WTC11 (cell line): ENCODE results near the gene ANGPTL1. TPM values are rescaled to one million over a fixed set of nuclear protein-coding genes. Genes with fewer than 3 reads are reported as not detected.

Experiments
- ATAC-seq: fragments of 200-7000 bp; cut with Tn5 transposase; 2 replicates; pipeline ENCODE4 v1.10.0; 2021; ENCODE audit warnings: mild to moderate bottlenecking, moderate library complexity
- CTCF ChIA-PET: fragments of 300-600 bp; sonication (Branson Sonifier 250); formaldehyde crosslinking; loops from one replicate; lab custom pipeline; 2021; ENCODE audit warnings: antibody characterized with exemption; lab: Charles Lee
- POLR2A ChIA-PET: fragments of 350-600 bp; sonication (Branson Sonifier 250); formaldehyde crosslinking; loops from one replicate; lab custom pipeline; 2021; ENCODE audit warnings: antibody characterized with exemption; lab: Charles Lee
- DNase-seq: peaks from one replicate; pipeline ENCODE4 v3.0.0; 2021; ENCODE audit warnings: low spot score
- H3K27ac Mint-ChIP-seq: 2 replicates; pipeline ENCODE4 v1.8.0; 2021; ENCODE audit warnings: mixed read lengths
- H3K27me3 Mint-ChIP-seq: 2 replicates; pipeline ENCODE4 v1.8.0; 2021; ENCODE audit warnings: low read depth, mild to moderate bottlenecking, moderate library complexity, mixed read lengths
- H3K36me3 Mint-ChIP-seq: 2 replicates; pipeline ENCODE4 v1.8.0; 2021; ENCODE audit warnings: mixed read lengths
- H3K4me1 Mint-ChIP-seq: 2 replicates; pipeline ENCODE4 v1.8.0; 2022; ENCODE audit warnings: mixed read lengths
- H3K4me3 Mint-ChIP-seq: 2 replicates; pipeline ENCODE4 v1.8.0; 2021; ENCODE audit warnings: mild to moderate bottlenecking, moderate library complexity, mixed read lengths
- H3K9me3 Mint-ChIP-seq: 2 replicates; pipeline ENCODE4 v1.8.0; 2021; ENCODE audit warnings: mixed read lengths
- GABPB1 ChIP-seq: sonication (generic); formaldehyde crosslinking; IDR thresholded peaks from 2 replicates; pipeline ENCODE4 v1.8.1; 2023; ENCODE audit warnings: mild to moderate bottlenecking, missing genetic modification reagents
- OVOL2 ChIP-seq: fragments of 250-450 bp; sonication (Bioruptor Pico); IDR thresholded peaks from 2 replicates; pipeline ENCODE4 v1.9.0; 2021; ENCODE audit warnings: mild to moderate bottlenecking, borderline replicate concordance
- RELA ChIP-seq: sonication (generic); formaldehyde crosslinking; IDR thresholded peaks from 2 replicates; pipeline ENCODE4 v1.8.1; 2022; ENCODE audit warnings: missing genetic modification reagents, mild to moderate bottlenecking, borderline replicate concordance
- ZBTB43 ChIP-seq: sonication (generic); formaldehyde crosslinking; IDR thresholded peaks from 2 replicates; pipeline ENCODE4 v1.8.1; 2023; ENCODE audit warnings: mild to moderate bottlenecking, missing genetic modification reagents
- ZNF281 ChIP-seq: sonication (generic); formaldehyde crosslinking; IDR thresholded peaks from 2 replicates; pipeline ENCODE4 v1.8.0; 2023; ENCODE audit warnings: mild to moderate bottlenecking, missing genetic modification reagents
- ZNF423 ChIP-seq: fragments of 250-450 bp; sonication (Bioruptor Pico); IDR thresholded peaks from 2 replicates; pipeline ENCODE4 v2.1.2; 2022; ENCODE audit warnings: mild to moderate bottlenecking, moderate library complexity
- ZSCAN18 ChIP-seq: fragments of 250-450 bp; sonication (Bioruptor Pico); IDR thresholded peaks from 2 replicates; pipeline ENCODE4 v2.1.2; 2022; ENCODE audit warnings: mild to moderate bottlenecking, moderate library complexity
- total RNA-seq: library from RNA; stranded (reverse); gene quantifications from 3 replicates; pipeline ENCODE4 v1.2.3, GENCODE V29; 2021
- TF ChIP-seq, protein P1 (sequence below): sonication (generic); formaldehyde crosslinking; IDR thresholded peaks from 2 replicates; pipeline ENCODE4 v1.8.0; 2023; ENCODE audit warnings: missing genetic modification reagents, mild to moderate bottlenecking, borderline replicate concordance
- TF ChIP-seq, protein P2 (sequence below): fragments of 250-450 bp; sonication (Bioruptor Pico); IDR thresholded peaks from 2 replicates; pipeline ENCODE4 v1.9.0; 2021; ENCODE audit warnings: moderate library complexity, mild to moderate bottlenecking, inconsistent platforms, borderline replicate concordance
- TF ChIP-seq, protein P3 (sequence below): sonication (generic); formaldehyde crosslinking; IDR thresholded peaks from 2 replicates; pipeline ENCODE4 v1.8.1; 2022; ENCODE audit warnings: mild to moderate bottlenecking, missing genetic modification reagents, moderate library complexity, borderline replicate concordance
- TF ChIP-seq, protein P4 (sequence below): sonication (generic); formaldehyde crosslinking; IDR thresholded peaks from 2 replicates; pipeline ENCODE4 v1.8.1; 2022; ENCODE audit warnings: low read depth, missing genetic modification reagents, borderline replicate concordance

ANGPTL1 gene
- total RNA-seq, 1 experiment from 2014 or later = not detected

GRCh38 chr1:178916448-178917174 is 45.7 kb upstream of the ANGPTL1 start:
- no peaks in the 10 kb centered on the region for H3K27me3 Mint-ChIP-seq
- POLR2A ChIA-PET = no interaction called here
- peaks cover 2% of the 10 kb centered on the region; the same call in 1 of the 2 replicates for H3K4me1 Mint-ChIP-seq
- DNase-seq = no peak
- no peak for TF ChIP-seq ZNF281 (CRISPR knock-in tag)
- TF ChIP-seq OVOL2 (CRISPR knock-in tag) = no peak
- TF ChIP-seq, protein P1, sequence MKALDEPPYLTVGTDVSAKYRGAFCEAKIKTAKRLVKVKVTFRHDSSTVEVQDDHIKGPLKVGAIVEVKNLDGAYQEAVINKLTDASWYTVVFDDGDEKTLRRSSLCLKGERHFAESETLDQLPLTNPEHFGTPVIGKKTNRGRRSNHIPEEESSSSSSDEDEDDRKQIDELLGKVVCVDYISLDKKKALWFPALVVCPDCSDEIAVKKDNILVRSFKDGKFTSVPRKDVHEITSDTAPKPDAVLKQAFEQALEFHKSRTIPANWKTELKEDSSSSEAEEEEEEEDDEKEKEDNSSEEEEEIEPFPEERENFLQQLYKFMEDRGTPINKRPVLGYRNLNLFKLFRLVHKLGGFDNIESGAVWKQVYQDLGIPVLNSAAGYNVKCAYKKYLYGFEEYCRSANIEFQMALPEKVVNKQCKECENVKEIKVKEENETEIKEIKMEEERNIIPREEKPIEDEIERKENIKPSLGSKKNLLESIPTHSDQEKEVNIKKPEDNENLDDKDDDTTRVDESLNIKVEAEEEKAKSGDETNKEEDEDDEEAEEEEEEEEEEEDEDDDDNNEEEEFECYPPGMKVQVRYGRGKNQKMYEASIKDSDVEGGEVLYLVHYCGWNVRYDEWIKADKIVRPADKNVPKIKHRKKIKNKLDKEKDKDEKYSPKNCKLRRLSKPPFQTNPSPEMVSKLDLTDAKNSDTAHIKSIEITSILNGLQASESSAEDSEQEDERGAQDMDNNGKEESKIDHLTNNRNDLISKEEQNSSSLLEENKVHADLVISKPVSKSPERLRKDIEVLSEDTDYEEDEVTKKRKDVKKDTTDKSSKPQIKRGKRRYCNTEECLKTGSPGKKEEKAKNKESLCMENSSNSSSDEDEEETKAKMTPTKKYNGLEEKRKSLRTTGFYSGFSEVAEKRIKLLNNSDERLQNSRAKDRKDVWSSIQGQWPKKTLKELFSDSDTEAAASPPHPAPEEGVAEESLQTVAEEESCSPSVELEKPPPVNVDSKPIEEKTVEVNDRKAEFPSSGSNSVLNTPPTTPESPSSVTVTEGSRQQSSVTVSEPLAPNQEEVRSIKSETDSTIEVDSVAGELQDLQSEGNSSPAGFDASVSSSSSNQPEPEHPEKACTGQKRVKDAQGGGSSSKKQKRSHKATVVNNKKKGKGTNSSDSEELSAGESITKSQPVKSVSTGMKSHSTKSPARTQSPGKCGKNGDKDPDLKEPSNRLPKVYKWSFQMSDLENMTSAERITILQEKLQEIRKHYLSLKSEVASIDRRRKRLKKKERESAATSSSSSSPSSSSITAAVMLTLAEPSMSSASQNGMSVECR (CRISPR knock-in tag) = no peak
- TF ChIP-seq ZBTB43 (CRISPR knock-in tag) = no peak
- no peak for ATAC-seq
- H3K36me3 Mint-ChIP-seq = peaks cover 22% of the 10 kb centered on the region
- CTCF ChIA-PET = interaction anchor here (1.0 to 1.2 kb wide), 2 partner anchors 86 kb away, joined by 5 read pairs; no protein-coding TSS in a partner anchor
- no peaks in the 10 kb centered on the region for H3K9me3 Mint-ChIP-seq
- H3K4me3 Mint-ChIP-seq = no peak overlapping the region
- peak overlapping the region; percentile 38; the same call in 1 of the 2 replicates for H3K27ac Mint-ChIP-seq

DNA sequence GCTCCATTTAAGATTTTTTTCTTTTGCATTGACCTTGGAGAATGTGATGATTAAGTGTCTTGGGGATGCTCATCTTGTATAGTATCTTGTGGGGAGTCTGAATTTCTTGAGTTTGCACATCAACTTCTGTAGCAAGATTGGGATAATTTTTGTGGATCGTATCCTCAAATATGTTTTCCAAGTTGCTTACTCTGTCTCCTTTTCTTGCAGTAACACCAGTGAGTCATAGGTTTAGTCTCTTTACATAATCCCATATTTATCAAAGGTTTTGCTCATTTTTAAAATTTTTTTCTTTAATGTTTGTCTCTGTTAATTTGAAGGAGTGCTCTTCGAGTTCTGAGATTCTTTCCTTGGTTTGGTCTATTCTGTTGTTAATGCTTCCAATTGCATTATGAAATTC is 41.7 kb upstream of the ANGPTL1 start:
- Mint-ChIP-seq H3K27me3 (no peaks in the 10 kb centered on the region), H3K9me3 (no peaks in the 10 kb centered on the region), H3K36me3 (peaks cover 25% of the 10 kb centered on the region), H3K27ac (no peak overlapping the region), H3K4me1 (no peaks in the 10 kb centered on the region), H3K4me3 (no peak overlapping the region)
- ATAC-seq (no peak), DNase-seq (no peak)
- ChIA-PET POLR2A (no interaction called here), CTCF (no interaction called here)
- no peak for TF ChIP-seq GABPB1 (CRISPR knock-in tag)
- TF ChIP-seq, protein P2, sequence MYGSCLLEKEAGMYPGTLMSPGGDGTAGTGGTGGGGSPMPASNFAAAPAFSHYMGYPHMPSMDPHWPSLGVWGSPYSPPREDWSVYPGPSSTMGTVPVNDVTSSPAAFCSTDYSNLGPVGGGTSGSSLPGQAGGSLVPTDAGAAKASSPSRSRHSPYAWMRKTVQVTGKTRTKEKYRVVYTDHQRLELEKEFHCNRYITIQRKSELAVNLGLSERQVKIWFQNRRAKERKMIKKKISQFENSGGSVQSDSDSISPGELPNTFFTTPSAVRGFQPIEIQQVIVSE (CRISPR knock-in tag) = no peak
- no peak for TF ChIP-seq ZNF423 (CRISPR knock-in tag)
- TF ChIP-seq, protein P1 (CRISPR knock-in tag) = no peak
- no peak for TF ChIP-seq RELA
- TF ChIP-seq ZSCAN18 (CRISPR knock-in tag) = no peak
- TF ChIP-seq, protein P3, sequence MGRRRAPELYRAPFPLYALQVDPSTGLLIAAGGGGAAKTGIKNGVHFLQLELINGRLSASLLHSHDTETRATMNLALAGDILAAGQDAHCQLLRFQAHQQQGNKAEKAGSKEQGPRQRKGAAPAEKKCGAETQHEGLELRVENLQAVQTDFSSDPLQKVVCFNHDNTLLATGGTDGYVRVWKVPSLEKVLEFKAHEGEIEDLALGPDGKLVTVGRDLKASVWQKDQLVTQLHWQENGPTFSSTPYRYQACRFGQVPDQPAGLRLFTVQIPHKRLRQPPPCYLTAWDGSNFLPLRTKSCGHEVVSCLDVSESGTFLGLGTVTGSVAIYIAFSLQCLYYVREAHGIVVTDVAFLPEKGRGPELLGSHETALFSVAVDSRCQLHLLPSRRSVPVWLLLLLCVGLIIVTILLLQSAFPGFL (CRISPR knock-in tag) = no peak
- TF ChIP-seq, protein P4, sequence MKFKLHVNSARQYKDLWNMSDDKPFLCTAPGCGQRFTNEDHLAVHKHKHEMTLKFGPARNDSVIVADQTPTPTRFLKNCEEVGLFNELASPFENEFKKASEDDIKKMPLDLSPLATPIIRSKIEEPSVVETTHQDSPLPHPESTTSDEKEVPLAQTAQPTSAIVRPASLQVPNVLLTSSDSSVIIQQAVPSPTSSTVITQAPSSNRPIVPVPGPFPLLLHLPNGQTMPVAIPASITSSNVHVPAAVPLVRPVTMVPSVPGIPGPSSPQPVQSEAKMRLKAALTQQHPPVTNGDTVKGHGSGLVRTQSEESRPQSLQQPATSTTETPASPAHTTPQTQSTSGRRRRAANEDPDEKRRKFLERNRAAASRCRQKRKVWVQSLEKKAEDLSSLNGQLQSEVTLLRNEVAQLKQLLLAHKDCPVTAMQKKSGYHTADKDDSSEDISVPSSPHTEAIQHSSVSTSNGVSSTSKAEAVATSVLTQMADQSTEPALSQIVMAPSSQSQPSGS (CRISPR knock-in tag) = no peak
